Stimulated activated CD8-positive, alpha-beta memory T cell treated with anti-CD3 and anti-CD28 coated beads, Interleukin-7, amount 100 ng/mL, for 4 hours (primary cell): Measurements from ENCODE around the gene SH3BP4.
"Not testable (repeated sequence)": the region's sequence is repeated elsewhere in the genome, so short reads cannot be mapped to it uniquely, and the experiment has no call there.

ENCODE experiments used
- DNase-seq, 2 donors: peaks; one replicate each; pipeline ENCODE4 v3.0.0-alpha.2; 2020; ENCODE audit warnings: low read depth in 2 of 2

Gene SH3BP4

GRCh38 chr2:235052514-235053354 is 100.9 kb downstream of the SH3BP4 start:
- DNase-seq: no peak

GRCh38 chr2:235053651-235054050 is 101.8 kb downstream of the SH3BP4 start:
- no peak for DNase-seq

- no peak for DNase-seq
Measured at GRCh38 chr2:235054475-235054874, 102.7 kb downstream of the SH3BP4 start.

- DNase-seq: no peak
Measured at GRCh38 chr2:235054919-235055318, 103.1 kb downstream of the SH3BP4 start.

GRCh38 chr2:235055891-235056516 is 104.2 kb downstream of the SH3BP4 start:
- DNase-seq: no peak

GRCh38 chr2:235056768-235057167 is 105.0 kb downstream of the SH3BP4 start:
- DNase-seq: no peak

GRCh38 chr2:235057616-235058015 is 105.8 kb downstream of the SH3BP4 start:
- DNase-seq: not testable (repeated sequence)

- DNase-seq: no peak
Measured at GRCh38 chr2:235059161-235059560, 107.3 kb downstream of the SH3BP4 start.

GRCh38 chr2:235061656-235062055 is 109.8 kb downstream of the SH3BP4 start:
- DNase-seq: no peak

- no peak for DNase-seq
Measured at GRCh38 chr2:235063471-235063961, 111.7 kb downstream of the SH3BP4 start.

- DNase-seq: no peak
Measured at GRCh38 chr2:235064976-235065375, 113.2 kb downstream of the SH3BP4 start.

- no peak for DNase-seq
Measured at GRCh38 chr2:235066490-235066889, 114.7 kb downstream of the SH3BP4 start.

- no peak for DNase-seq
Measured at GRCh38 chr2:235066895-235067294, 115.1 kb downstream of the SH3BP4 start.

- DNase-seq: no peak
Measured at GRCh38 chr2:235068701-235069100, 116.9 kb downstream of the SH3BP4 start.

GRCh38 chr2:235070063-235070706 is 118.4 kb downstream of the SH3BP4 start:
- DNase-seq: no peak

- DNase-seq: no peak
Measured at GRCh38 chr2:235073868-235074413, 122.1 kb downstream of the SH3BP4 start.

- DNase-seq: no peak
Measured at GRCh38 chr2:235077046-235077445, 125.2 kb downstream of the SH3BP4 start.

GRCh38 chr2:235078182-235078581 is 126.4 kb downstream of the SH3BP4 start:
- no peak for DNase-seq

- DNase-seq: no peak
Measured at GRCh38 chr2:235078914-235079472, 127.2 kb downstream of the SH3BP4 start.

GRCh38 chr2:235080101-235080500 is 128.3 kb downstream of the SH3BP4 start:
- DNase-seq: no peak

- DNase-seq: no peak
Measured at GRCh38 chr2:235082578-235083338, 130.9 kb downstream of the SH3BP4 start.
